HG03095 (cell line): ENCODE measurements around the gene PLA2G12A.

ENCODE experiments used
- ATAC-seq: cut with Tn5 transposase; IDR thresholded peaks from one replicate; pipeline ENCODE4 v1.9.1; 2021; ENCODE audit warnings: moderate library complexity; ENCODE audit not compliant: unreplicated experiment

Gene PLA2G12A

GRCh38 chr4:109729117-109729717 is 653 bp downstream of the PLA2G12A start:
- no peak for ATAC-seq

- no peak for ATAC-seq
Measured at GRCh38 chr4:109728385-109728784, 1.5 kb downstream of the PLA2G12A start.

GRCh38 chr4:109723110-109723509 is 6.8 kb downstream of the PLA2G12A start:
- no peak for ATAC-seq

GRCh38 chr4:109722357-109722756 is 7.5 kb downstream of the PLA2G12A start:
- ATAC-seq, result no peak

GRCh38 chr4:109721033-109721432 is 8.8 kb downstream of the PLA2G12A start:
- no peak for ATAC-seq

GRCh38 chr4:109719604-109720003 is 10.3 kb downstream of the PLA2G12A start:
- no peak for ATAC-seq

- ATAC-seq, result no peak
Measured at GRCh38 chr4:109718759-109719158, 11.1 kb downstream of the PLA2G12A start.

- ATAC-seq, result no peak
Measured at GRCh38 chr4:109713500-109713899, 16.4 kb downstream of the PLA2G12A start.

- ATAC-seq, result peak; percentile 97
Measured at GRCh38 chr4:109708990-109709389, 20.9 kb downstream of the PLA2G12A start.

GRCh38 chr4:109708435-109708834 is 21.4 kb downstream of the PLA2G12A start:
- ATAC-seq, result no peak

GRCh38 chr4:109703664-109704361 is 26.1 kb downstream of the PLA2G12A start:
- no peak for ATAC-seq

GRCh38 chr4:109702950-109703663 is 26.8 kb downstream of the PLA2G12A start, which contains the start of gene CASP6:
TSS of gene CASP6 (minus strand) at chr4:109703445. CDS start at chr4:109703395, 50 bp downstream.
- ATAC-seq, result peak; percentile 72

GRCh38 chr4:109701566-109702410 is 28.1 kb downstream of the PLA2G12A start:
- no peak for ATAC-seq

GRCh38 chr4:109699553-109700225 is 30.2 kb downstream of the PLA2G12A start:
- ATAC-seq, result no peak

- ATAC-seq, result no peak
Measured at GRCh38 chr4:109698656-109699055, 31.2 kb downstream of the PLA2G12A start.

GRCh38 chr4:109691411-109691920 is 38.4 kb downstream of the PLA2G12A start:
- no peak for ATAC-seq

- ATAC-seq, result peak; percentile 79
Measured at GRCh38 chr4:109690690-109691410, 39.0 kb downstream of the PLA2G12A start.

GRCh38 chr4:109684727-109685126 is 45.1 kb downstream of the PLA2G12A start:
- no peak for ATAC-seq

- no peak for ATAC-seq
Measured at GRCh38 chr4:109683621-109684253, 46.1 kb downstream of the PLA2G12A start.
